ENCODE measurements around the gene GPR152. TPM values are rescaled to one million over a fixed set of nuclear protein-coding genes. Genes with fewer than 3 reads are reported as not detected.

GPR152 gene
- total RNA-seq, 1 donor from 2014 or later: not detected

- DNase-seq (ENCODE audit: low spot score): no peak
- Mint-ChIP-seq H3K27ac (ENCODE audit: unreplicated experiment) (no peak overlapping the region), H3K4me3 (ENCODE audit: unreplicated experiment) (peak overlapping the region; percentile 67), H3K4me1 (ENCODE audit: unreplicated experiment) (peaks cover 10% of the 10 kb centered on the region), H3K27me3 (ENCODE audit: unreplicated experiment) (peaks cover 5% of the 10 kb centered on the region), H3K36me3 (ENCODE audit: low read depth, unreplicated experiment) (no peaks in the 10 kb centered on the region), H3K9me3 (ENCODE audit: unreplicated experiment) (no peaks in the 10 kb centered on the region)
- no peak for TF ChIP-seq CTCF (IDR thresholded peaks at IDR 0.05; ENCODE audit: unreplicated experiment)
These were observed 11.3 kb upstream of the GPR152 start for GRCh38 chr11:67463680-67464410.

- DNase-seq (ENCODE audit: low spot score): no peak
- Mint-ChIP-seq H3K36me3 (ENCODE audit: low read depth, unreplicated experiment) (no peaks in the 10 kb centered on the region), H3K27me3 (ENCODE audit: unreplicated experiment) (peaks cover 9% of the 10 kb centered on the region), H3K4me1 (ENCODE audit: unreplicated experiment) (peaks cover 7% of the 10 kb centered on the region), H3K4me3 (ENCODE audit: unreplicated experiment) (no peak overlapping the region), H3K9me3 (ENCODE audit: unreplicated experiment) (no peaks in the 10 kb centered on the region), H3K27ac (ENCODE audit: unreplicated experiment) (no peak overlapping the region)
- no peak for TF ChIP-seq CTCF (IDR thresholded peaks at IDR 0.05; ENCODE audit: unreplicated experiment)
These were observed 10.7 kb upstream of the GPR152 start for GRCh38 chr11:67463186-67463585.

DNA sequence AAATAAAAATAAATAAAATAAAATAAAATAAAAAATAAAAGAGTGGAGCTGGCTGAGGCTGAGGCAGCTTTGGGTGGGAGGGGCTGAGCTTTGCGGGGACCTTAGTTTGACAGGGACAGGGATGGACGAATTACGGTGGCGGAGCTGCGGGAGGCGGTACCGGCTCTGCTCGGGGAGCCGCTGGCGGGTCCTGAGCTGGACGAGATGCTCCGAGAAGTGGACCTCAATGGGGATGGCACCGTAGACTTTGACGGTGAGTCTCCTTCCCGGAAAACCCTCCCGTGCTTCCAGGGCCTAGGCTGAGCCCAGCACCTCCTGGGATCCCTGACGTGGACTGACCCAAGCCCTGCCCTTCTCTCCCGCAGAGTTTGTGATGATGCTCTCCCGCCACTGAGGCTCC is 5.7 kb upstream of the GPR152 start:
- Mint-ChIP-seq H3K36me3 (ENCODE audit: low read depth, unreplicated experiment) (no peaks in the 10 kb centered on the region), H3K27ac (ENCODE audit: unreplicated experiment) (no peak overlapping the region), H3K27me3 (ENCODE audit: unreplicated experiment) (peaks cover 10% of the 10 kb centered on the region), H3K4me3 (ENCODE audit: unreplicated experiment) (no peak overlapping the region), H3K4me1 (ENCODE audit: unreplicated experiment) (peaks cover 2% of the 10 kb centered on the region), H3K9me3 (ENCODE audit: unreplicated experiment) (no peaks in the 10 kb centered on the region)
- TF ChIP-seq CTCF (IDR thresholded peaks at IDR 0.05; ENCODE audit: unreplicated experiment): no peak
- no peak for DNase-seq (ENCODE audit: low spot score)

- TF ChIP-seq CTCF (IDR thresholded peaks at IDR 0.05; ENCODE audit: unreplicated experiment): no peak
- H3K4me3 Mint-ChIP-seq (ENCODE audit: unreplicated experiment): no peak overlapping the region
- peaks cover 10% of the 10 kb centered on the region for H3K27me3 Mint-ChIP-seq (ENCODE audit: unreplicated experiment)
- H3K4me1 Mint-ChIP-seq (ENCODE audit: unreplicated experiment): peaks cover 2% of the 10 kb centered on the region
- no peak overlapping the region for H3K27ac Mint-ChIP-seq (ENCODE audit: unreplicated experiment)
- H3K9me3 Mint-ChIP-seq (ENCODE audit: unreplicated experiment): no peaks in the 10 kb centered on the region
- no peaks in the 10 kb centered on the region for H3K36me3 Mint-ChIP-seq (ENCODE audit: low read depth, unreplicated experiment)
- DNase-seq (ENCODE audit: low spot score): no peak
These were observed 4.9 kb upstream of the GPR152 start for GRCh38 chr11:67457453-67457852.

- Mint-ChIP-seq H3K4me1 (ENCODE audit: unreplicated experiment) (peaks cover 2% of the 10 kb centered on the region), H3K36me3 (ENCODE audit: low read depth, unreplicated experiment) (no peaks in the 10 kb centered on the region), H3K27me3 (ENCODE audit: unreplicated experiment) (peaks cover 13% of the 10 kb centered on the region), H3K9me3 (ENCODE audit: unreplicated experiment) (no peaks in the 10 kb centered on the region), H3K27ac (ENCODE audit: unreplicated experiment) (no peak overlapping the region), H3K4me3 (ENCODE audit: unreplicated experiment) (no peak overlapping the region)
- DNase-seq (ENCODE audit: low spot score): no peak
- TF ChIP-seq CTCF (IDR thresholded peaks at IDR 0.05; ENCODE audit: unreplicated experiment): no peak
These were observed 3.7 kb upstream of the GPR152 start for GRCh38 chr11:67456068-67456705.
